Activated naive CD8-positive, alpha-beta T cell treated with anti-CD3 and anti-CD28 coated beads, Interleukin-2, amount 50 U/mL, for 16 hours (primary cell): ENCODE measurements around the gene MTRFR.
A peak's percentile ranks its signal among the peaks of the same experiment; 100 is the strongest.
"Not testable (repeated sequence)": the region's sequence is repeated elsewhere in the genome, so short reads cannot be mapped to it uniquely, and the experiment has no call there.

Source experiments
- DNase-seq: peaks from one replicate; pipeline ENCODE4 v3.0.0-alpha.2; 2020; ENCODE audit warnings: low read depth, low spot score

MTRFR gene

DNA sequence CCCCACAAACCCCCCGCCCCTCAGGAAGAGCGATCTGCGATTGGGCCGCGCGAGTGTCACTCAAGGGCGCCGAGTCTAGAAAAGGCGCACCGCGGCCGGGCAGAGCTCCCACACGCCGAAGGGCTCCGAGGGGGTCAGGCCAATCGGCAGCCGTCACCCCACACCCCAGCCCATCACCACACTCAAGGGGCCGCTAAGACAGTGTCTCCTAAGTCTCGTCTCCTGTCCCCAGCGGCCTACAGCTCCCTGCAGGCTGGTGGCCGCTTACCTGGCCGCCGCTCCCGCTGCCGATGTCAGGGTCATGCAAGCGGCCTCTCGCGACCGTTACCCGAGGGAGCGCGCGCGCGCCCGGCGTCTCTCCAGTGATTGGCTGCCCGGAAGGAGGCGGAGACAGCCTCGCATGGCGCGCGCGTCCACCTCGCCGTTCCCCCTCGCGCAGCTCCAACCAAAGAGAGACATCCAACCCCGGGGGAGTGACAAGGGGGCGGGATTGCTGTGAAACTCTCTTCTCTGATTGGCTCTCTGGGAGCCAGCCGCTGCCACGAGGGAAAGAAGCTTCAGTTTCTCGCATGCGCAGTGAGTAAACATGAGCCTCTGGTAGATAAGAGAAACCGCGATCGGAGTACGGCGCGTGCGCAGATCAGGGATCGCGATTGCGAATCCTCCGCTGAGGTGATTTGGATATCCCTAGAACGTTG lies at the start of gene MTRFR, which contains the start of gene MPHOSPH9:
TSS of gene MTRFR (plus strand) at position 630 of the 698 bp plus-strand sequence. CDS start 20,239 bp downstream, outside the sequence.
TSS of gene MPHOSPH9 (minus strand) at position 335 of the 698 bp plus-strand sequence. CDS start 2,777 bp downstream, outside the sequence.
- peak; percentile 97 for DNase-seq

DNA sequence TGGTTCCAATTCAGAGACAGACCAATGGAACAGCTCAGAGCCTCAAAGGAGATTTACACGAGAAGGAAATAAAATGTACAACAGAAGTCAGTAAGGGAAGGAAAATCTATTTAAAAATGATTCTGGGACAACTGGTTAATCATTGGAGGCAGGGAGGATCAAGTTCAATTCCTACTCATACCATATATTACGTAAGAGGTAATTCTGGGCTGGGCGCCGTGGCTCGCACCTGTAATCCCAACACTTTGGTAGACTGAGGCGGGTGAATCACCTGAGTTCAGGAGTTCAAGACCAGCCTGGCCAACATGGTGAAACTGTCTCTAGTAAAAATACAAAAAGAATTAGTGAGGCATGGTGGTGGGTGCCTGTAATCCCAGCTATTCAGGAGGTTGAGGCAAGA lies 45.6 kb upstream of the MTRFR start:
- no peak for DNase-seq

DNA sequence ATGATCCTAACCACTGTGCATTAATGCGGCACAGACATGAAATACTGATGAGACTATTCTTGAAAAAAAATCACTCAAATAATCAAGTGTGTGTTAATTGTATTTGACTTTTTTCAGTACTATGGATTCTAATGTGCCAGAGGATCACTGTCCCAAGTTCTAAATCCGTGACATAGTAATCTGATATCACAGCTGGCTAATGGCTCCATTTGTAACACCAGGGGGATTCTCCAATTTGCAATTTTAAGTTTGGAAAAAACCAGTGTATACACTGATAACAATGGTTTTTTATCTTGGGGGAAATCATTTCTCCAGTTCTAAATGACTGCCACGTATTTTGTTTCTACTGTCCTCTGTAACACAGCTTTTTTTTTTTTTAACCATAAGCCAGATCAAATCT lies 33.3 kb upstream of the MTRFR start:
- no peak for DNase-seq

DNA sequence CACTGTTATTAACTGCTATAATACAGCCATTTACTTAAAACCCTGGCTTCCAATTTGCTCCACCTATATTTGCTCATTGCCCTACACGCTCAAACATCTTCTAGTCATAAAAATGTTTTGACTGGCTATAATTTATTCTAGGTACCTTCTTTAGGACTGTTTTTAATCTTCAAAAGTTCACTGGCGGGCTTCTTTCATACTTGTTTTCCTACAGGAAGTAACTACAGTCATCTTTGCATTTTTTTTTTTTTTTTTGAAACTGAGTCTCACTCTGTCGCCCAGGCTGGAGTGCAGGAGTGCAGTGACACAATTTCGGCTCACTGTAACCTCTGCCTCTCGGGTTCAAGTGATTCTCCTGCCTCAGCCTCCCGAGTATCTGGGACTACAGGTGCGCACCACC lies 32.8 kb upstream of the MTRFR start:
- no peak for DNase-seq

DNA sequence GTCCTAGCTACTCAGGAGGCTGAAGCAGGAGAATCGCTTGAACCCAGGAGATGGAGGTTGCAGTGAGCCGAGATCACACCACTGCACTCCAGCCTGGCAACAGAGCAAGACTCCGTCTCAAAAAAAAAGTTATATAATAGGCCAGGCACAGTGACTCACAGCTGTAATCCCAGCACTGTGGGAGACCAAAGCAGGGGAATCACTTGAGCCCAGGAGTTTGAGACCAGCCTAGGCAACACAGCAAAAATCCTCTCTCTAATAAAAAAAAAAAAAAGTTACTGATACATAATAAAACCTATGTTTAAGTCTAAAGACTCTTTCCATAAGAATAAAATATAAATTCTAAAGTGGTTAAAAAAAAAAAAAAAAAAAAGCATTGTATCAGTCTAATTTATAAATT lies 26.4 kb upstream of the MTRFR start:
- not testable (repeated sequence) for DNase-seq

DNA sequence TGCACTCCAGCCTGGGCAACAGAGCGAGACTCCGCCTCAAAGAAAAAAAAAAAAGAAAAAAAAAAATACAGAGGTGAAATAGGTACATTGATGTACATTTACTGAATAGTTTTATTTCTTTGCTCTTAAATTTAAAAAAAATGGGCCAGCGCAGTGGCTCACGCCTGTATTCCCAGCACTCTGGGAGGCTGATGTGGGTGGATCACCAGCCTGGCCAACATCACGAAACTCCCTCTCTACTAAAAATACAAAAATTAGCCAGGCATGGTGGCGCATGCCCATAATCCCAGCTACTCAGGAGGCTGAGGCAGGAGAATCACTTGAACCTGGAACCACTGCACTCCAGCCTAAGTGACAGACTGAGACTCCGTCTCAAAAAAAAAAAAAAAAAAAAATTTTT lies 25.4 kb upstream of the MTRFR start:
- not testable (repeated sequence) for DNase-seq

DNA sequence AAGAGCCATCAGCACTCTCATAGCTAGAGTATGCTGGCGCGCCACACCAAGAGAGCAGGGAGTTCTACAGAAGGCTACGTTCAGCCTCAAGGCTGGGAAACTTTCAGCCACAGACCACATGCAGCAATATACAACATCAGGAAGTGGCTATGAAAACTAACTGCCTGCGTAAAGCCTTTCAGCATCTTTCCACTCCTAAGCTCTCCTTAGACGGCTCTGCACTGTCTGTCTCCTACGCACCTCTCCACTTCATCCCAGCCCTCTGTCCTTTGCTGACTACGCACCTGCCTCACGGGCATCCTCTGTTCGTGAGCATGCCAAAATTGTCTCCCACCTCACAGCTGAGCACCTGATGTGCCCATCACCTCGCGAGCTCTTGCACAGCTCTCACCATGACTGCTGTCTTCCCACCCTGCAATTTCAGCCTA lies 10.0 kb upstream of the MTRFR start:
- DNase-seq, result no peak

DNA sequence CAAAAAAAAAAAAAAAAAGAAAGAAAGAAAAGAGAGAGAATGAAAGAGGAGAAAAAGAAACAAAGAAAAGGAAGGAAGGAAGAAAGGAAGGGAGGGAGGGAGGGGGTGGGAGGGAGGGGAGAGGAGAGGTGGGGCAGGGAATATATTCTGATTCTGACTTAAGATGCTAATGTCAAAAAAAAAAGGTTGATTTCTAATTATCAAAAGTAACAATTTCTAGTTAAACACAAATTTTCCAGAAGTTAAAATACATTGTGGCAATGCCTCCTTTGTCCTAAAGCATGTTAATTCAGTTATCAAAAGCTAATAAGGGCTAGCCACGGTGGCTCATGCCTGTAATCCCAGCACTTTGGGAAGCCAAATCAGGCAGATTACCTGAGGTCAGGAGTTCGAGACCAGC lies 7.8 kb upstream of the MTRFR start:
- DNase-seq, result no peak

DNA sequence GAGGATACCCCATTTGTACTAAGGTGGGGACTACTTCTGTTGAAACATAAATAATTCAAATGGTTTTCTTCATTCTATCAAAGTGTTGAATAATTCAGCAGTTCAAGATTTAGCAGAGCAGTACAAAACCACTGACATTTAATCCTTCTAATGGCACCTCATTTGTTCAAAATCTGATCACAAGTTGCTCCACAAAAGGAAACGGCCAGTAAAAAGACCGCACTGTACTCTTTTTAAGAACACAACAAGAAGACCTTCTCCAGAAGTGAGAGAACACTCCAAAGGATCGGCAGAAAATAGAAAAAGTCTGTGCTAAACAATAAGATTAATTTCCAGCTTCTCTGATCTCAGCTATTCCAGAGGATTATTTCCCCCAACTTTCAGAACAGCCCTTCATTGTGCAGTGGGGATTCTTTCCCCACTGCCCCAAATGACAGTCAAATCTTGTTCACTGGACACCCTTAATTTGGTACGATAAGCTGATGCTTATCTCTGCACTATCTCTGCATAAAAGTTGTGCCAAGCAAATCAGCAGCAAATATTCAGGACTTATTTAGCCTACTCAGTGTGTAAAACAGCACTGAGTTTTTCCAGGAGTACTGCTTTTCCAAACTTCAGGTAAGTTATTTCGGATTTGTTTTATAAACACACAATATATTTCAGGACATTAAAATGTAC lies 5.5 kb upstream of the MTRFR start:
- no peak for DNase-seq

DNA sequence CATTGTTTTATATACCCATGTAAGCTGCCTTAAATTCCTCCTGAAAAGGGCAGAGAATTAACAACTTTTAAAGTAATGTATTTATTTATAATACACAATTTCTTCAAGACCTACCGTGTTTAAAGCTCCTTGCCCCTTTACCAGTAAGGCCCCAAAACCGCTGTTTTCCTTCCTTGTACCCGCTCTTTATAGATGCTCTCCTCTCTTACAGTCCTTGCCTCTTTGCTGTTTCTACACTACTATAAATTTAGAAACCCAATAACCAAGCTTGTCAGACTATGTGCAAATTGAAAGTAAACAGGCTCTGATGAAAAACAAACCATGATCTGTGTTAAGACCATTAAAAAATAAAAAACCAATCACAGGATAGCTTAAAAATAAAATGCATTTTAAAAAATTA lies 4.2 kb upstream of the MTRFR start:
- DNase-seq, result no peak

DNA sequence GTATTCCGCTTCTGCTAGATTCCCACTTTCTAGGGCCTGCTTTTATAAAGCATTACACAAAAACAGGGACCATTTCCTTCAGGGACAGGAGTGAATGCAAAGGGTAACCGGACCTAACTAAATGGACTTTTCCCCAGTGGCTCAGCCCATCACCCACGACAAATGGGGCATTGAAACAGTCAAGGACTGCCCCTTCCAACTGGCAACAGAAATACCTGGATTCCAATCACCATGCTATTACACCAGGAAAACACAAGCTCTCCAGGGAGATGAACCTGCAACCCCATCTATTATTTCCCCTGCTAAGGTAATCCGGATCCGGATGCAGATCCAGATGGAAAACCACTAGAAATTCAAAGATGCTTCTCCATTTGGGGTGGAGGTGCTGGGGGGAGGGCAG lies 1.3 kb upstream of the MTRFR start:
- DNase-seq, result no peak

DNA sequence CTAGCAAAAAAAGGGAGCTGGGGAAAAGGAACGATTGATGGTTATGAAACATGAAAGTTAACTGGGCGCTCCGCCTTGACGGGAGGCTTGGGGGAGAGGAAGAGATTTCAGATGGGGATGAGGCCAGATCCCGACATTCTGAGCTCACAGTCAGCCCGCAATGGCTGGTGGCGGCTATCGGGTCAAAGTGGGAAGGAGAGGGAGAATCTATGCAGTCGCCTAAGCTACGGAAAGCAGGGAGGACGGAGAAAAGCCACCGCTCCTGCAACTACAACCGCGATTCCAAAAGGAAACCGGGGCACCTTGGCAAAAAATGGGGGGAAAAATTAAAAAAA lies 797 bp upstream of the MTRFR start:
- no peak for DNase-seq

DNA sequence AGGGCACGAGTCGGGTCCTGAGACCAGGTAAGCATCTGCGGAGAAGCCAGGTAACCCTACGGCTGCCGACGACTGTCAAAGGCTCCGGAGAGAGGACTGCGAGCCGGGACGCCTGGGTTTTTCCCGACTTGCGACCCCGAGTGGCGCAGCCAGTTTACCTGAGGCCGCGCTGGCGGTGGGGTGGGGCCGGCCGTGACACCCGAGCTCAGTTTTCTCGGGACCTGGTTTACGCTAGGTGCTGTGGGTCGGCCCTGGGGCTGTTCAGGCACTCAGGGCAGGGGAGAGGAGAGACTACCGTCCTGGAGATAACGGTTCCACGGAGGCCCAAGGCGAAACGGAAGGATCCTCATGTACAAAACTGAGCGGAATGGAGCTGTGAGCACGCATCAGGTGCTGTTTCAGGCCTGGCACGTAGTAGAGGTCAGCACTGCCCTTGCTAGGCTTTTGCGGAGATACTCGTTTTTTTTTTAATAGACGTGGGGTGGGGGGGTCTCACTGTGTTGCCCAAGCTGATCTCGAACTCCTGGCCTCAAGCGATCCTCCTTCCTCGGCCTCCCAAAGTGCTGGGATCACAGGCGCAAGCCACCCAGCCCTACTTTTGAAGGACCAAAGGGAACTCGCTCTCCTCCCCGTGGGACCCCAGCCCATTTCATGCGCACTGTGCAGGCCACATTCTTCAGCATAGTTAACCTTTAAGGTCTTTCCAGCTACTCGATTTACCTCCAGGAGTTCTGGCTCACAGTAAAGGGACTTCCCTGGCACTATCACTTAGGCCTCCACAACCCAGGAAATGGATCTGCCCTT lies 471 bp downstream of the MTRFR start:
- DNase-seq, result no peak

DNA sequence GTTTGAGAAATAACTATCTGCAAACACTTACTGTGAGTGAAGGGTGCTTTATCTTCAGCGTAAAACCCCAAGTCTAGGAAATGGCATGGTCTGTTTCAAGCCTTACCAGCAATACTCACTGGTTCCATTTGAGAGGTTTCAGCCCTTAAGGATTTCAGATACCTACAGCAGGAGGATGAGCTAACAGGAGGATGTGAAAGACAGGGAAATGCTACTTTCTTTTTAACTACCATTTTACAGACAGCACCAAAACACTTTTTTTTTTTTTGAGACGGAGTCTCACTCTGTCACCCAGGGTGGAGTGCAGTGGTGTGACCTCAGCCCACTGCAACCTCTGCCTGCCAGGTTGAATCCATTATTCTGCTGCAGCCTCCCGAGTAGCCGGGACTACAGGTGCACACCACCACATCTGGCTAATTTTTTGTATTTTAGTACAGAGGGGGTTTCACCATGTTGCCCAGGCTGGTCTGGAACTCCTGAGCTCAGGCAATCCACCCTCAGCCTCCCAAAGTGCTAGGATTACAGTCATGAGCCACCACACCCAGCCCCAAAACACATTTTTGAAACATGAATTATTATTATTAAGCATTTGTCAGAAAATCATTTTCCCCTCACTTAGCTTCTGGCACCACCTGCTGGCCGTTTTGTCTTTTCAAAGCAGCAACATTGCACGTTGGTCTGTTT lies 4.6 kb downstream of the MTRFR start:
- DNase-seq, result no peak

DNA sequence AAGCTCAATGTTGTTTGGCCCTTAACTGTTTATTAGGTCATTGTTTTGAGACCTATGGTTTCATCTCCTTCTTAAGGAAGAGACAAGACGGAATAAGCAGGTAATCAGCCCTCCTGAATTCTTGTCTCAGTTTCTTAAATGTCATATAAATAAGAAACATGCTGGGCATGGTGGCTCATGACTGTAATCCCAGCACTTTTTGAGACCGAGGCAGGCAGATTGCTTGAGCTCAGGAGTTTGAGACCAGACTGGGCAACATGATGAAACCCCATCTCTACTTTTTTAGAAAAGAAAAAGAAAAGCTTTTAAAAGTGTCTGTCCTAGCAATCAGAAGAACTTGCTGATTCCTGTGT lies 5.1 kb downstream of the MTRFR start:
- no peak for DNase-seq

DNA sequence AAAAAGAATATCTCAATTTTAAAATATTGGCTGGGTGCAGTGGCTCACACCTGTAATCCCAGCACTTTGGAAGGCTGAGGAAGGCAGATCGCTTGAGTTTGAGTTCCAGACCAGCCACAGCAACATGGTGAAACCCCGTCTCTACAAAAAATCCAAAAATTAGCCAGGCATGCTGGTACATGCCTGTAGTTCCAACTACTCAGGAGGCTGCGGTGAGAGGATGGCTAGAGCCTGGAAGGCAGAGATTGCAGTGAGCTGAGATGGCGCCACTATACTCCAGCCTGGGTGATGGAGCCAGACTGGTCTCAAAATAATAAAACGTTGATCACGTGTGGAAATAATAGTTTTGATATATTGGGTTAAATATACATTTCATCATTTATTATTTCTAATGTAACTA lies 5.7 kb downstream of the MTRFR start:
- DNase-seq, result no peak

DNA sequence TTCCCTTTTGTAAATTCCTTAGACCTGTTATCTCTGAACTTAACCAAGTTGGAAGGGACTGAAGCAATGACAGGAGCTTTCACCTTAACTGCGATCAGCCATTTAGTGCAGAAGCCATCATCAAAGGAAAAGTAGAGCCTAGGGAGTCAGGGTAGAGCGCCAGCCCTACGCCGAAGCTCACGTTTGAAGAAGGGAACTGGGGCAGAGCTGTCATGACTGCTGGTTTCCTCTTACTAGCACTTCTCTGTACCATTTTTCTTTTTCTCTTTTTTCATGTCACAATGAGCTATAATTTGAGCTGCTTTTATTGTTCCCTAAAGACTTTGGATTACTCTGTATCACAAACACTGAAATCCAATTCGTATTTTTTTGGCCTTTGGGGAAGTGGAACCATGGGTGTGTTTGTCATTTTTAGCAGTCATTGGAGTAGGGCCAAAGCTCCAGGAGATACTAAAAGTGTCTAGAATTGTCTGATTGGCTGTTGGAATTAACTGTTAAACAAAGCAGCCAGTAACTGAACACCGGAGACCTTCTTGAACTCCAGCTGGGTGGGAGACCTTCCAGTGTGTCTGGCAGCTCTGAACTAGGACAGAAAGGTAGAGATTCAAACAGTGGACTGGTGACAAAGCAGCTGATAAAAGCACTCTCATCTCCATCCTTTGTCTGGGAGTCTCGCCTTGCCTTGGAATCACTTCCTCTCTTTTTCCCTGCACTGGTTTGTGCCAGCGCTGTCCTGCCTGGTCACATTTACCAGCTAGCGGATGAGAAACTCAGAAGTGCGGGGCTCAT lies 9.1 kb downstream of the MTRFR start:
- DNase-seq, result no peak

DNA sequence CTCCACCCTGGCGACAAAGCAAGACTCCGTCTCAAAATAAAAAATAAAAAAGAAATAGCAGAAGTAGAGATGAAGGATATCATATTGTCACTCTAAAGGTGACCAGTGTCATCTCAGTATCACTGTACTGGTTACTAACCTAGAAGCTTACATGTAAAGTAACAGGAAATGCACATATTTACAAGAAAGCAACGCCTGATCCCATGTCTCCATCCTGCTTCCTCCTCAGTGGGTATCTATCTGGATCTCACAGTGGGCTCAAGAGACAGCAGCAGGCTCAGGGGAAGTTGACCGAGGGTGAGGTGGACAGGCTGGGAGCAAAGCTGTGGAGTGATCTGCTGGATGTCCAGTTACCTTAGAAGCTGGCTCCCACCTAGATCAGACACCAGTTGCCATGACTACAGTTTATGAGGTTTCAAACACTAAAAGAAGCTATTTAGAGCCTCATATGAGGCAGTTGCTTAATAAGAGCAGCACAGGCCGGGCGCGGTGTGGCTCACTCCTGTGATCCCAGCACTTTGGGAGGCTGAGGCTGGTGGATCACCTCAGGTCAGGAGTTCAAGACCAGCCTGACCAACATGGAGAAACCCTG lies 10.5 kb downstream of the MTRFR start:
- no peak for DNase-seq

DNA sequence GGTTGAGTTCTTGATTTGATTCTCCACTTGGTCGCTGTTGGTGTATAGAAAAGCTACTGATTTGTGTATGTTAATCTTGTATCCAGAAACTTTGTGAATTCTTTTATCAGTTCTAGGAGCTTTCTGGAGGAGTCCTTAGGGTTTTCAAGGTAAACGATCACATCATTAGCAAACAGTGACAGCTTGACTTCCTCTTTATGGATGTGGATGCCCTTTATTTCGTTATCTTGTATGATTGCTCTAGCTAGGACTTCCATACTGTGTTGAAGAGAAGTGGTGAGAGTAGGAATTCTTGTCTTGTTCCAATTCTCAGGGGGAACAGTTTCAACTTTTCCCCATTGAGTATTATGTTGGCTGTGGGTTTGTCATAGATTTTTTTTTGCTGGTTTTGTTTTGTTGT lies 12.4 kb downstream of the MTRFR start:
- no peak for DNase-seq

DNA sequence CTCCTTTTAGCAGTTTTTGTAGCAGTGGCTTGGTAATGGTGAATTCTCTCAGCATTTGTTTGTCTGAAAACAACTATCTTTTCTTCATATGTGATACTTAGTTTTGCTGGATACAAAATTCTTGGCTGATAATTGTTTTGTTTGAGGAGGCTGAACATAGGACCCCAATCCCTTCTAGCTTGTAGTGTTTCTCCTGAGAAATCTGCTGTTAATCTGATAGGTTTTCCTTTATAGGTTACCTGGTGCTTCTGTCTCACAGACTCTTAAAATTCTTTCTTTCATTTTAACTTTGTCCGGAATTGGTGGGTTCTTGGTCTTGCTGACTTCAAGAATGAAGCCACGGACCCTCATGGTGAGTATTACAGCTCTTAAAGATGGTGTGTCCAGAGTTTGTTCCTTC lies 14.9 kb downstream of the MTRFR start:
- DNase-seq, result not testable (repeated sequence)
